H9 (cell line): ENCODE results near the gene LYZL6. TPM values are rescaled to one million over a fixed set of nuclear protein-coding genes. Genes with fewer than 3 reads are reported as not detected.

ENCODE experiments used
- DNase-seq: peaks from one replicate; pipeline ENCODE4 v3.0.0-alpha.2; 2017
- H2AFZ ChIP-seq: one replicate; pipeline ENCODE4 v1.6.1; 2013; ENCODE audit warnings: mild to moderate bottlenecking, low read length, control low read depth, moderate library complexity
- H2AK5ac ChIP-seq: 2 replicates; pipeline ENCODE4 v1.6.1; 2013; ENCODE audit warnings: low read length, control low read depth, mixed read lengths; ENCODE audit not compliant: insufficient read length
- H2BK120ac ChIP-seq: one replicate; pipeline ENCODE4 v1.6.1; 2013; ENCODE audit warnings: low read depth, mild to moderate bottlenecking, low read length, control low read depth, inconsistent platforms; ENCODE audit not compliant: poor library complexity, severe bottlenecking
- H2BK12ac ChIP-seq: 2 replicates; pipeline ENCODE4 v1.6.1; 2013; ENCODE audit warnings: low read length, control low read depth, mixed read lengths, low read depth; ENCODE audit not compliant: insufficient read length
- H2BK15ac ChIP-seq: 2 replicates; pipeline ENCODE4 v1.6.1; 2013; ENCODE audit warnings: low read depth, low read length, control low read depth
- H2BK20ac ChIP-seq: one replicate; pipeline ENCODE4 v1.6.1; 2013; ENCODE audit warnings: low read depth, mild to moderate bottlenecking, low read length, control low read depth, inconsistent platforms; ENCODE audit not compliant: poor library complexity, severe bottlenecking
- H2BK5ac ChIP-seq: 2 replicates; pipeline ENCODE4 v1.6.1; 2013; ENCODE audit warnings: low read length, control low read depth, mixed read lengths; ENCODE audit not compliant: insufficient read length
- H3K14ac ChIP-seq: 2 replicates; pipeline ENCODE4 v1.6.1; 2013; ENCODE audit warnings: low read length, control low read depth; ENCODE audit not compliant: insufficient read depth
- H3K18ac ChIP-seq: 2 replicates; pipeline ENCODE4 v1.6.1; 2013; ENCODE audit warnings: low read depth, mild to moderate bottlenecking, mixed read lengths, low read length, control low read depth; ENCODE audit not compliant: insufficient read length
- H3K23ac ChIP-seq: 2 replicates; pipeline ENCODE4 v1.6.1; 2013; ENCODE audit warnings: low read length, control low read depth, mixed read lengths, low read depth; ENCODE audit not compliant: insufficient read length
- H3K23me2 ChIP-seq: 2 replicates; pipeline ENCODE4 v1.6.1; 2013; ENCODE audit warnings: low read depth, mild to moderate bottlenecking, mixed read lengths, low read length, control low read depth; ENCODE audit not compliant: insufficient read length, poor library complexity, severe bottlenecking
- H3K27ac ChIP-seq: 2 replicates; pipeline ENCODE4 v1.5.1; 2013; ENCODE audit warnings: low read length, control low read depth, mixed read lengths, low read depth; ENCODE audit not compliant: insufficient read length
- H3K27me3 ChIP-seq: 2 replicates; pipeline ENCODE4 v1.6.1; 2013; ENCODE audit warnings: low read length, control low read depth, inconsistent platforms; ENCODE audit not compliant: insufficient read depth
- H3K4ac ChIP-seq: 2 replicates; pipeline ENCODE4 v1.6.1; 2013; ENCODE audit warnings: low read depth, mild to moderate bottlenecking, control low read depth, inconsistent platforms, low read length, moderate library complexity
- H3K4me1 ChIP-seq: 2 replicates; pipeline ENCODE4 v1.6.1; 2013; ENCODE audit warnings: low read length, control low read depth, inconsistent platforms; ENCODE audit not compliant: insufficient read depth
- H3K4me2 ChIP-seq: 2 replicates; pipeline ENCODE4 v1.6.1; 2013; ENCODE audit warnings: low read length, control low read depth, mixed read lengths; ENCODE audit not compliant: insufficient read length, insufficient read depth
- H3K56ac ChIP-seq: 2 replicates; pipeline ENCODE4 v1.6.1; 2013; ENCODE audit warnings: low read depth, mild to moderate bottlenecking, mixed read lengths, low read length, control low read depth; ENCODE audit not compliant: insufficient read length
- H3K79me1 ChIP-seq: 2 replicates; pipeline ENCODE4 v1.6.1; 2013; ENCODE audit warnings: low read depth, mild to moderate bottlenecking, moderate library complexity, low read length, control low read depth, inconsistent platforms; ENCODE audit not compliant: insufficient read depth, poor library complexity, severe bottlenecking
- H3K79me2 ChIP-seq: 2 replicates; pipeline ENCODE4 v1.6.1; 2013; ENCODE audit warnings: low read length, control low read depth, inconsistent platforms; ENCODE audit not compliant: insufficient read depth
- H3K9ac ChIP-seq: 2 replicates; pipeline ENCODE4 v1.6.1; 2013; ENCODE audit warnings: low read length, control low read depth, mixed read lengths; ENCODE audit not compliant: insufficient read length; ENCODE audit errors: extremely low read depth
- H3K9me3 ChIP-seq: one replicate; pipeline ENCODE4 v1.6.1; 2013; ENCODE audit warnings: low read depth, low read length, inconsistent platforms; ENCODE audit not compliant: control insufficient read depth
- H3T11ph ChIP-seq: one replicate; pipeline ENCODE4 v1.6.1; 2013; ENCODE audit warnings: mild to moderate bottlenecking, low read length, control low read depth, inconsistent platforms
- H4K20me1 ChIP-seq: one replicate; pipeline ENCODE4 v1.6.1; 2013; ENCODE audit not compliant: control insufficient read depth, insufficient read length, insufficient read depth
- H4K5ac ChIP-seq: 2 replicates; pipeline ENCODE4 v1.6.1; 2013; ENCODE audit warnings: low read depth, mild to moderate bottlenecking, mixed read lengths, low read length, control low read depth; ENCODE audit not compliant: insufficient read length
- H4K8ac ChIP-seq: replicated peaks from 2 replicates; pipeline ENCODE4 v1.6.1; 2013; ENCODE audit warnings: low read length, control low read depth, mixed read lengths, low read depth; ENCODE audit not compliant: insufficient read length
- H4K91ac ChIP-seq: 2 replicates; pipeline ENCODE4 v1.6.1; 2013; ENCODE audit warnings: low read depth, mild to moderate bottlenecking, moderate library complexity, mixed read lengths, low read length, control low read depth; ENCODE audit not compliant: insufficient read length
- H3K27ac Mint-ChIP-seq, 3 experiments: 2 replicates in 2 of 3; 3 replicates in 1 of 3; pipeline ENCODE4 v1.8.0; 2020 to 2021; ENCODE audit warnings: mixed read lengths in 3 of 3, mild to moderate bottlenecking in 1 of 3, moderate library complexity in 1 of 3
- H3K27me3 Mint-ChIP-seq: 2 replicates; pipeline ENCODE4 v1.8.0; 2021; ENCODE audit warnings: low read depth, mild to moderate bottlenecking, moderate library complexity, mixed read lengths
- H3K36me3 Mint-ChIP-seq, 3 experiments: 2 replicates in 2 of 3; 3 replicates in 1 of 3; pipeline ENCODE4 v1.8.0; 2020 to 2021; ENCODE audit warnings: low read depth in 3 of 3, mixed read lengths in 3 of 3; ENCODE audit not compliant: insufficient read depth in 1 of 3
- H3K4me1 Mint-ChIP-seq, 2 experiments: 2 replicates each; pipeline ENCODE4 v1.8.0; 2020; ENCODE audit warnings: mixed read lengths in 2 of 2
- H3K4me3 Mint-ChIP-seq, 2 experiments: 2 replicates in 1 of 2; 3 replicates in 1 of 2; pipeline ENCODE4 v1.8.0; 2020 to 2021; ENCODE audit warnings: mild to moderate bottlenecking in 2 of 2, mixed read lengths in 2 of 2, moderate library complexity in 1 of 2
- H3K9me3 Mint-ChIP-seq, 2 experiments: 2 replicates in 1 of 2; 3 replicates in 1 of 2; pipeline ENCODE4 v1.8.0; 2020; ENCODE audit warnings: mild to moderate bottlenecking in 2 of 2, mixed read lengths in 2 of 2, moderate library complexity in 1 of 2
- WGBS: extraction: QIAGEN DNeasy Blood & Tissue Kit; methylation state at CpG from one replicate; pipeline ENCODE4 v1.1.7; 2013; ENCODE audit warnings: missing lambda C conversion rate, low lambda C conversion rate, mixed read lengths; ENCODE audit not compliant: insufficient read length; ENCODE audit errors: extremely low coverage; 5-methylcytosine and 5-hydroxymethylcytosine counted together
- total RNA-seq: library from RNA; stranded (reverse); gene quantifications from 2 replicates; pipeline ENCODE4 v1.2.1, GENCODE V29; 2021
- TF ChIP-seq, protein P1 (sequence below): fragments of 200-600 bp; sonication (generic); conservative IDR thresholded peaks from 3 replicates; pipeline ENCODE4 v1.8.0; 2021; ENCODE audit warnings: antibody characterized with exemption, mild to moderate bottlenecking

LYZL6 gene
- total RNA-seq, 1 experiment from 2014 or later: not detected

DNA sequence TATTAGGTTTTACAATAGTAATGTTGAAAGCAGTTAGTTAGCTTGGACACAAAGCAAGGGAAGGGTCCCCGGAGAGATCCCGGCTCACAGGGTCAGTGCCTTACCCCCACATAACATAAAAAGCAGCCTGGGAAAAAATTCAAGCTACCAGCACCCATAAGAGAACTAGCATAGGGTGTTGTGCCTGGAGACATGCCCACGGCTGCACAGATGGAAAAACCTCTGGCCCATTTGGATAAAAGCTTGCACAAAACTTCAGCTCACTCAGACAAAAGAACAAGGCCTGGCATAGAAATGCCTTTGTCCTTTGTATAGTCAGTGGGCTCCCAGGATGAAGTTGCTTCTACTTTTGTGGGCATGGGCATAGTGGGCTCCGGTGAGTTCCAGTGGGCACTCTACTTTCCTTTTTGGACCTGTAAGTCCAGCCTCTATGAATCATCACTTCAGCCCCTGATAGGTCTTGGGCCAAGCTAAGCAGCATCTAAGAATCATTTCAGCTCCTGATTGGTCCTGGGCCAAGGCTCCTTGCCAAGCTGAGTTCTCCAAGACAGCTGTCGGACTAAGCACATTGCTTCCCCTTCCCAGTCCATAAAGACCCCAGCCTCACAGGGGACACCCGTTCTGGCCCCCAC is 11.6 kb downstream of the LYZL6 start:
- H3K9ac ChIP-seq: no peak overlapping the region
- DNase-seq: no peak
- no peak overlapping the region for H3K56ac ChIP-seq
- Mint-ChIP-seq H3K4me1 (peaks cover 18 to 20% of the 10 kb centered on the region in 2 experiments), H3K27me3 (peaks cover 3% of the 10 kb centered on the region), H3K9me3 (no peaks in the 10 kb centered on the region), H3K4me3 (no peak overlapping the region), H3K27ac (no peak overlapping the region), H3K36me3 (0 out of 7 replicates have a peak, but pooled peaks cover 0 to 6% (median 0%) of the 10 kb centered on the region in 3 experiments)
- H2AFZ ChIP-seq: no peak overlapping the region
- TF ChIP-seq, protein P1, sequence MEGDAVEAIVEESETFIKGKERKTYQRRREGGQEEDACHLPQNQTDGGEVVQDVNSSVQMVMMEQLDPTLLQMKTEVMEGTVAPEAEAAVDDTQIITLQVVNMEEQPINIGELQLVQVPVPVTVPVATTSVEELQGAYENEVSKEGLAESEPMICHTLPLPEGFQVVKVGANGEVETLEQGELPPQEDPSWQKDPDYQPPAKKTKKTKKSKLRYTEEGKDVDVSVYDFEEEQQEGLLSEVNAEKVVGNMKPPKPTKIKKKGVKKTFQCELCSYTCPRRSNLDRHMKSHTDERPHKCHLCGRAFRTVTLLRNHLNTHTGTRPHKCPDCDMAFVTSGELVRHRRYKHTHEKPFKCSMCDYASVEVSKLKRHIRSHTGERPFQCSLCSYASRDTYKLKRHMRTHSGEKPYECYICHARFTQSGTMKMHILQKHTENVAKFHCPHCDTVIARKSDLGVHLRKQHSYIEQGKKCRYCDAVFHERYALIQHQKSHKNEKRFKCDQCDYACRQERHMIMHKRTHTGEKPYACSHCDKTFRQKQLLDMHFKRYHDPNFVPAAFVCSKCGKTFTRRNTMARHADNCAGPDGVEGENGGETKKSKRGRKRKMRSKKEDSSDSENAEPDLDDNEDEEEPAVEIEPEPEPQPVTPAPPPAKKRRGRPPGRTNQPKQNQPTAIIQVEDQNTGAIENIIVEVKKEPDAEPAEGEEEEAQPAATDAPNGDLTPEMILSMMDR: no peak
- H2AK5ac ChIP-seq: no peak overlapping the region
- no peak overlapping the region for H2BK5ac ChIP-seq
- H3K4me2 ChIP-seq: no peak overlapping the region
- H3K79me1 ChIP-seq: no peaks in the 10 kb centered on the region
- H2BK15ac ChIP-seq: no peak overlapping the region
- no peak overlapping the region for H3K18ac ChIP-seq
- no peak overlapping the region for H3K27ac ChIP-seq
- no peaks in the 10 kb centered on the region for H3K79me2 ChIP-seq
- H2BK20ac ChIP-seq: no peak overlapping the region
- no peaks in the 10 kb centered on the region for H3K9me3 ChIP-seq
- no peak overlapping the region for H3T11ph ChIP-seq
- no peak overlapping the region for H2BK120ac ChIP-seq
- no CpG with 5 or more reads among the region's 6 CpGs for whole genome bisulfite sequencing
- H3K27me3 ChIP-seq: no peaks in the 10 kb centered on the region
- H4K20me1 ChIP-seq: no peaks in the 10 kb centered on the region
- H3K14ac ChIP-seq: no peak overlapping the region
- H4K5ac ChIP-seq: no peak overlapping the region
- H4K91ac ChIP-seq: no peak overlapping the region
- no peak overlapping the region for H3K23ac ChIP-seq
- H4K8ac ChIP-seq: no peak overlapping the region
- H3K23me2 ChIP-seq: peaks cover 3% of the 10 kb centered on the region
- H3K4ac ChIP-seq: no peak overlapping the region
- H3K4me1 ChIP-seq: peaks cover 4% of the 10 kb centered on the region; the same call in 1 of the 2 replicates
- H2BK12ac ChIP-seq: no peak overlapping the region
